NAMALWA (cell line): Measurements from ENCODE around the gene KRT74.

Experiments used
- DNase-seq: peaks from one replicate; pipeline ENCODE4 v3.0.0-alpha.2; 2015; ENCODE audit warnings: low spot score

Gene KRT74

GRCh38 chr12:52537101-52537500, 36.5 kb downstream of the KRT74 start:
- no peak for DNase-seq

DNA sequence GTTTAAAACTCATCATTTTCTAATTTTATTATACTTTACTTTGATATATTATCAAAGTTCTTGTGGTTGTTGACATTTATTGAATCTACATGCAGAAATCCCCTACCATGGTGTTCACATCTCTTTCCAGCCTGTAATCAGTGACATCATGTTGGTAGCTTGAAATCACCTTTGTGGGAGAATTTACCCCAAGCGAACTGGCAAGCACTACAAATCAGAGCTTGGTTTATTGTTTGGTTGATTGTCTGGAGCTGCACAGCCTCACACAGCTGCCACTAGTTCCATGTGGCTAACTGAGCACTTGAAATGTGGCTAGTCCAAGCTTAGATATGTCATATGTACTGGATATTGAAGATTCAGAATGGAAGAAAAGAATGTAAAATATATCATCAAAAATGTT, 38.1 kb downstream of the KRT74 start:
- no peak for DNase-seq

DNA sequence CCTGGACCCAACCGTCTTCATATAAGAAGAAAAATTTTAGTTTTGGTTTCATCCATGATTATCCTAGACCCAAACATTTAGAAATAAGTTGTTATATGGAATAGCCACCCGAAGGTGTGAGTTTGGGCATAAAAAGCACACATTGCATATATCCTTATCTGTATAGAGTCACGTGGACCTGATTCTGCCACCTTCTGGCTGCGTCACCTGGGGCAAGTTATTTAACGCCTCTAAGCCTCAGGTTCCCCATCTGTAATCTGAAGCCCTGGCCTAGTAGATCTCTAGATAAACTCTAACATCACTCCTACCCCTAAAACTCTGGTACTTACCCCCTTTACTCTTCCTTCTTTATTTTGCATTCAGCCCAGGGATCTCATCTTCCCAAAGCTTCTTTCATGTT, 39.2 kb downstream of the KRT74 start:
- DNase-seq, result no peak

GRCh38 chr12:52533686-52534470, 39.8 kb downstream of the KRT74 start:
- no peak for DNase-seq

- DNase-seq, result no peak
Observed at GRCh38 chr12:52532636-52533035, 41.0 kb downstream of the KRT74 start.

DNA sequence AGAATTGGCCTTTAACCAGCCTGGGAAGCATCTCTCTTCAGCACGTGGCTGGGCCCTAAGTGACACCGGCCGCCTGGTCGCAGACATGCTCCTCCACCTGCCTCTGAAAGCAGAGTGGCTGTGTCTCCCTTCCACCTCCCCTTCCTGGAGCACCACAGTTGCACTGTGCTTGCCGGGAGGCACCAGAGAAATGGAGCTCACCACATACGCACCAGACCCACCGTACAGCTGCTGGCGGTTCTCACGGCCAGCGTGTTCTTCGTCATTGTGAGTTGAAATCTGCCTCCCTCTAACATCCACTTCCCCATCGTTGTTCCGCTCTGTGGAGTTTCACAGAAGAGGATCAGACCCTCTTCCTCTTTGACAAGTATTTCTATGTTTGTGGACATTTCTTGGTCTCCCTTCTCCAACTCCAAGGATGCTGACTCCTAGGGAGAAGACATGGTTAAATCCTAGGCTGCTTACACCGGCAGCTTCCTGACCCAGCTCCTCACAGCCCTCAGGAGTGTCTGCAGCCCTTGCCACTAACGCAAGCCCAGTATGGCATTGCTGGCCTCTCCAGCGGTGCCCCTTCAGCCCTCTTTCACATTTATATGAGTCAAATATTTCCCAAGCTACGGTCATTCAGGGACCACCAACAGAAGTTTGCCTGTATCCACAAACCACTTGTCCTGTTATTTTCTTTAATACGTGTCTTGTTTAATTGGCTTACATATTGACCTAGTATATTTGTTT, 41.9 kb downstream of the KRT74 start:
- DNase-seq, result no peak

GRCh38 chr12:52530905-52531304, 42.7 kb downstream of the KRT74 start:
- DNase-seq, result no peak

DNA sequence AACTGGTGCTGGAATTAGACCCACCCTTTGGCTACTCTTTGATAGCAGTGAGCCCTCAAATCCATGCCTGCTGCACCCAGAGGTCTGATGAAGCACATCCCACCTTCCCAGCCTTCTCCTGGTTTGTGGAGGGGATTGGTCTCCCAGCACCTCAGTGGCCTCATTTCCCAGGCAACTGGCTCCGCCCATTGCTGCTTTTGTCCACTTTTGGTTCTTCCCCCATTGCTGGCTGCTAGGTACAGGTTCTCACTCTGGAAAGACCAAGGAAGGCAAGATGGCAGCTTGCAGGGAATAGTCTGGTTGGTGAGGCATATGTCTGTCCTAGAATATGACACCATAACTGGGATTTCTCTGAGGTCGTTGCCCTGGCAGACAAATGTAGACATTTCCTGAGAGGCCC, 43.3 kb downstream of the KRT74 start:
- no peak for DNase-seq

DNA sequence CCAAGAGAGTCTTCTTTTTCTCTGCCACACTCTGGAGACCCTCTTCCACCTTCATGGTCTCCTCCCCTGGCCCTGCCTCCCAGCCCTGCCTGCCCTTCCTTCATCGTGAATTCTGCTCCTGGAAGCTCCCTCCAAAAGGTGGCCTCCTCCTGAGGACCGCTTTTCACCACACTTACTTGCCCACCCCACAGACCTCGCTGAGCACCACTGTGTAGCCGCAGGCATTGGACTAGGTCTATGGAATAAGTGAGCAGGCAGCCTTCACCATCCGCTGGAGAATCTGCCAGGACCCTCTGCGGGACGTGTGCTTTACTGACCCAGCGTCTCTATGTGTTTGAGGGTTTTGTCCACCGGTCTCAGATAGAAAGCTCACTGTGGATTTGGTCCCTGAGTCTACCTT, 43.8 kb downstream of the KRT74 start:
- no peak for DNase-seq

DNA sequence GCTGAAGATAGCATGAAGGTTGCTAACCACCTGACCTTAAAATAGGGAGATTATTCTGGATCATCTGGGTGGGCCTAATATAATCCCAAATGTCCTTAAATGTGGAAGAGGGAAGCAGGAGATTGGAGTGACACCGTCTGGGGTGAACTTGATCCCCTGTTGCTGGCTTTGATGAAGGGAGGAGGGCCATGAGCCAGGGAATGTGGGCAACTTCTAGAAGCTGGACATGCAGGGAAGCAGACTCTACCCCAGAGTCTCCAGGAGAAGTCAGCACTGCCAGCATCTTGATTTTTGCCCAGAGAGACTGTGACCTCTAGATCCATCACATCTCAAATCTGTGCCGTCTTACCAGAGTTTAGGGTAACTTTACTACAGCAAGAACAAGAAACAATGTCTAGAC, 44.2 kb downstream of the KRT74 start:
- no peak for DNase-seq

DNA sequence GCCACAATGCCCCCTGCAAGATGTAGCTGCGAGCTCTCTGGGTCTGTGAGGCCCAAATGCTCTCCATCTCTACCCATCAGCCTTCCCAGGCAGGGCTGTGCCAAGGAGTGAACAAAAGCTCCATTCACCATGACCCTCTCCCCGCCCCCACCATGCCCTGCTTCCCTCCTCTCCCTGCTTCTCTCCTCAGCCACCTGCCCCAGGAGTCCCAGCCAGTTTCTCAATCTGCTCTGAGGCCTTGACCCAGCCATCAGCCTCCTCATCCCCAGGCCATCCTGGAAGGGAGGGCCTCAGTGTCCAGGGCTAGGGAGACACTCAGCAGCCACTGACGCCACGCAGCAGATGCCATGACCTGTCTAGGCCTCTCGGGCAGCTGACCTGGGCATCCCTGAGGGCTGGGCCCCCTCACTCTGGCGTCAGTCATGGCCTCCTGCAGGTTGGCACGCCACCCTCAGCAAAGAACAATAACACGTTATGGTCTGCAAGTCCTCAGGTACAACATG, 45.0 kb downstream of the KRT74 start:
- DNase-seq, result no peak

DNA sequence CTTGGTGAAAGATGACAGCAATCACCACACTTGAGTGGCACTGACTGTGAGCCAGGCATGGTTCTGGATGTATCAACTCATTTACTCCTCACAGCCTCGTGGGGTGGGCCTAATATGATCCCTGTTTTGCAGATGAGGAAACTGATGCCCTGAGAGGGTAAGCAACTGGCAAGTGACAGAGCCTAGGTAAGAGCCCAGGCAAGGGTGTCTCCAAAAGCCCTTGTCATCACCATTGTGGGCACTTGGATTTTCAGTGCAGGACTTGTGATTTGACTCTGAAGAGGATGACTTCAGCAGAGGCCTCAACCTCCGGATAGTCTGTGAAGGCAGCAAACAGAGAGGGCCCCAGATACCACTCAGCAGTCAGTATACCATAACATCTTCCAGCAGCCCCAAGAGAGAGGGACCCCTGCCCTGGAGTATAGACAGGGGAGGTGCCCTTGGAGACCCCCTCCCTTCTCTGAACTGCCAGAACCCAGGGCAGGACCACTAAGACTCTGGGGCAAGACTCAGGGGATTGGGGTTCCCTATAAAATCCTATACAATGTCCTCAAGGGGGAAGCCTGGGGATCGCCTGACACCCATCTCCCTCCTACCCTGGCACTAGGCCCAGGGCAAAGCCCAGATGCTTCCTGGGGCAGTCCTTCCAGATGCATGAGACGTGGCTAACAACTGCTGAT, 46.4 kb downstream of the KRT74 start:
- DNase-seq, result no peak

GRCh38 chr12:52526511-52526951, 47.1 kb downstream of the KRT74 start:
- DNase-seq, result no peak

DNA sequence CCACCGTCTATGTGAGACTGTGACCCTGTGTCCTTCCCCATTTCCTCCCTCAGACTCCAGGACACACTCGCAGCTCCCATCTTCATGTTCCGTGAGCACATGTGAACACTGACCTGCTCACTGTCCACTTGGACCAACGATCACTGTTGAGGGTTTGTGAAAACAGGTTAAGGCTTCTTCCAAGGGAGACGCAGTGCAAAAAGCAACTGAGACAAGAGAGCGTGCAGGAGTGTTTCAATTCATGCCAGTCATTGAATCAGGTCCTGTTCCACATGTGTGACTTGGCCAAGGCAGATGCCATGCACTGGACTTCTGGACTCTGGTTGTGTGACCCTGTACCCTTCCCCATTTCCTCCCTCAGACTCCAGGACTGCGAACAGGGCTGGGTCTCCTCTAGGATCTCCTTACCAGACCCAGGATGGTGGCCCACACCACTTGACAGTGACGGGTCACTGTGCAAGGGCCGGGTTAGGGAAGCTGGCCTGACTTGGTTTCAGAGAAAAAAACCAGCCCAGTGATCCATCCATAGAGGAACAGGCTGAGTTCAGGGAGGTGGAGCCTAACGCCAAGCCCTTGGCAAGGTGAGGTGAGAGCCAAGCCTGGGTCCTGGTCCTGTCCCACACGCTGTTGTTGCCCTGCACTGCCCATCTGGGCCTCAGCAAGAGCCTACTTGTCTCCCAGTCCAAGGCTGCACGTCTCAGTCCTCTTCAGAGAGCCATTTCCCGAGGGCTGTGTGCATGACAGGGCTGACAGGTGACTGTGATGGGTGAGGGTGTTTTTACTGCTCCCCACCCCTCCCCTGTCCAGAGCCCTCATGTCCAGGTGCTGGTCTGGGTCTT, 47.8 kb downstream of the KRT74 start:
- no peak for DNase-seq

DNA sequence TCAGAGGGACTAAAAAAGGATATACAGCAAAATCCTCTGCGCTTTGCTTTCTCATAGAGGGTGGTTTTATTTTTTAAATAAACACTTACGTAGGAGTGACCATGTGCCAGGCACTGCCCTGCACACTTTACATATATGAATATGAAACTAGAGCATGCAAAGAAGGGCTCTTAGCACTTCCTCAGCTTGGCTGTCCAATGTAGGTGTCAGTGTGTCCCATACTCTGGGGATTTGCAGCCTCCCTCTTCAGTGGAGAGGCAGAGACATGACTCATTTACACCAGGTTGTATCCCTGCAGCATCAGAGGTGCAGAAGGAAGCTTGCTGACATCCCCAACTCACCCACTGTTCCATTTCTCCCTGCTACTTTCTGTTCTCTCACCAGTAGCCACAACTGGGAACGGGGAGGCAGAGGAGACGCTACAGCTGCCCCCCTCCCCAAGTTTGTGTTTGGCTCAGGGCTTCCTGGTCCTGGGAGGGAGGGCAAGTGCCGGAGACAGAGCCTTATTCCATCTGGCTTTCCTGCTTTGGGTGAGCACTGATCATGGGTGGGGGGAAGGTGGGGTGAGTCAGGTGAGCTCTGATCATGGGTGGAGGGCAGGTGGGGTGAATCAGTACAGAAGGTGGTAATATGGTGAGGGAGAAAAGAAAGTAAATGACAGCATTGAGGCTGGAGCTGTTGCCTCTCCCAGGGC, 48.6 kb downstream of the KRT74 start:
- no peak for DNase-seq

DNA sequence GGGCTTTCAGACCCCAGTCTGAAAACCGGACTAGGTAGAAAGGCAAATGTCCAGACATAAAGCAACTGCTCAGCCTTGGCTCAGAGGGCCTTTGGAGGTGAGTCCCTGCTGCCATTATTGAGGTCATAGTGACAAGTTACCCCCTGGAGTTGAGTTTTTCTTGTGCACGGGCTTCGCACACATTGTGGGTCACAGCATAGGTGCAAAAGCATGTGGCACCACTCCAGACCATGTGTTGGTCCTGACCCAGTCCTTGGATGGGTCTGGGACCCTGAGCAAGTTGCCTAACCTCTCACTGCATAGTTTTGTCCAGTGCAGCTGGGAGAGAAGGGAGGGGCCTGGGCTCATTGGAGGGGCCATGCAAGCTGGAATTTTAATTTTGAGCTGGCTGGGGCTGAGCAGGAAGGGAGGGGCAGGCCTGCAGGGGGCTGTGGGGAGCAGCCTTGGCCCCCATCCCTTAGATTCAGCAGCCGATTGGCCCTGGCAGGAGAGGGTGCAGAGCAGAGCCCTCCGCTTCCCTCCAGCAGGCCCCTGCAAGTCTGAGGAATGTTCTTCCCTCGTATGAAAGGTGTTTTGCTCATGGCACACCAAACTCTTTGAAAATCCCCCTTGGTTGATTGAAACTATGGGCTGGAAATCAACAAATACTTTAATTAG, 49.3 kb downstream of the KRT74 start:
- no peak for DNase-seq

- no peak for DNase-seq
Observed at GRCh38 chr12:52523824-52524223, 49.8 kb downstream of the KRT74 start.

GRCh38 chr12:52522346-52523011, 51.2 kb downstream of the KRT74 start:
- DNase-seq, result no peak

DNA sequence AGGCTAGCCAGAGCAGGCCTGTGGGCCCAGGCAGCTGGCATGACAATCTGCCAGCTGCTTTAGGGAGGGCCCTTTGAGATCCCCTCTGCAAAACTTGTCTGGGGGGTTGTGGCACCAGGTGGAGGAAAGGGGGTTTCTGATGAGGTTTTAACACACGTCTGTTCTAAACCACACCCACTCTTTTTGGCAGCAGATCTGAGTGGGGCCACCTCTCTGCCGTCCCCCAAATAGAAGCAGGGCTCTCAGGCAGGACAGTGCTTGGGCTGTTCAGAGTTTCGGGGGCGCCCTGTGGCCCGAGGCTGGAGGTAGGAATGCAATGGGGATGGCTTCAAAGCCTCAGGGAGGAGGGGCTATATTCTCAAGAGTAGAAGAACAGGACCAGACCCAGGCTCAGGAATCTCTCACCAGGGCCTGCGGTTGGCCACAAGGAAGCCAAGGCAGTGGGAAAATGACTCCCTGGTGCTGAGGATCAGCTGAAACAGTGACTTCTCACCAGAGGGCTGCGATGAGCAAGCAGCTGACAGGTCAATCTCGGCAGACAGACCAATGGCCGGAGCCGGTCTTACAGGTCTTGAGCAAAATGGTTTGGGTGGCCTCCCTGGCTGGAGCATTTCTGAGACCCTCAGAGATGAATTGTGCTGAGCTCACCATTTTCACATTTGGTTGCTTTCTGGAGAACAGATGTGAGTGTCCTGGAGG, 51.9 kb downstream of the KRT74 start:
- no peak for DNase-seq

DNA sequence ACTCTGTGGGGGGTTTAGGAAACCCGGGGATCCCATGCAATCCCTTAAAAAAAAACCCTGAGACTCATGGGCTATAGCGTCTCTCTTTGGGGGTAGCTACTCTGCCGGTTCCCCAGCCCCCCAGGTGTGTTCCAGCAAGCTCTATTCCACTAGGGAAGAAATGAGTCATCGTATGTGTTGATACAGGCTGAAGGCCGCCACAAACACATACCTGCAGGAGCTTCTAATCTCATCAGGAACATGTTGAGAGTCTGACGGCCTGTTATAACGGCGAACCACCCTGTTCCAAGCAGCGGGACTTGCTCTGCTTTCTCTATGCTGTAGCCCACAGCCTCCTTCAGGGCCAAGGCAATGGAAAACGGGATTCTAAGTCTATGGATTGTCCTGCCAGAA, 52.5 kb downstream of the KRT74 start:
- DNase-seq, result no peak
